Testis (tissue), 2 donors: ENCODE measurements around the gene CBFA2T3.

Source experiments
- CTCF ChIP-seq, 3 experiments: fragments of 450-650 bp in 2 of 3; fragments of 200-600 bp in 1 of 3; sonication (generic) in 1 of 3; IDR thresholded peaks; one replicate each; pipeline ENCODE4 v1.5.1; 2016 to 2019; ENCODE audit warnings: antibody characterized with exemption in 3 of 3, mild to moderate bottlenecking in 2 of 3, moderate library complexity in 1 of 3
- POLR2A ChIP-seq: fragments of 450-650 bp; IDR thresholded peaks from one replicate; pipeline ENCODE4 v1.6.1; 2017; ENCODE audit warnings: antibody characterized with exemption, mild to moderate bottlenecking, moderate library complexity

GRCh38 chr16:88881675-88882357 lies 95.2 kb downstream of the CBFA2T3 start:
- no peak for TF ChIP-seq CTCF (IDR thresholded peaks at IDR 0.05)
- TF ChIP-seq POLR2A: no peak
